ENCODE data around the gene LRRC36.

LRRC36 gene

GRCh38 chr16:67333315-67333714 lies 6.7 kb downstream of the LRRC36 start:
- no peak overlapping the region for H3K4me3 ChIP-seq (replicated peaks; ENCODE audit: insufficient read depth, low read length)
- TF ChIP-seq GABPA (IDR thresholded peaks at IDR 0.05; ENCODE audit: low read depth) (no peak), CTCF (IDR thresholded peaks at IDR 0.05; ENCODE audit: insufficient read depth, low read length) (no peak), POLR2AphosphoS5 (IDR thresholded peaks at IDR 0.05; ENCODE audit: low read depth) (no peak), REST (IDR thresholded peaks at IDR 0.05; ENCODE audit: insufficient replicate concordance, low read depth) (no peak), SPI1 (IDR thresholded peaks at IDR 0.05; ENCODE audit: borderline replicate concordance, low read depth) (no peak)
- no peaks in the 10 kb centered on the region for H3K27me3 ChIP-seq (ENCODE audit: insufficient read depth, poor library complexity, severe bottlenecking)
- no peak for DNase-seq (ENCODE audit: low read depth in 1 of 2, low spot score in 1 of 2)
- no peak overlapping the region for H3K27ac ChIP-seq (replicated peaks)

- TF ChIP-seq GABPA (IDR thresholded peaks at IDR 0.05; ENCODE audit: low read depth) (no peak), CTCF (IDR thresholded peaks at IDR 0.05; ENCODE audit: insufficient read depth, low read length) (no peak), REST (IDR thresholded peaks at IDR 0.05; ENCODE audit: insufficient replicate concordance, low read depth) (no peak), POLR2AphosphoS5 (IDR thresholded peaks at IDR 0.05; ENCODE audit: low read depth) (no peak), SPI1 (IDR thresholded peaks at IDR 0.05; ENCODE audit: borderline replicate concordance, low read depth) (no peak)
- Histone ChIP-seq H3K4me3 (replicated peaks; ENCODE audit: insufficient read depth, low read length) (no peak overlapping the region), H3K27ac (replicated peaks) (no peak overlapping the region), H3K27me3 (ENCODE audit: insufficient read depth, poor library complexity, severe bottlenecking) (no peaks in the 10 kb centered on the region)
- no peak for DNase-seq (ENCODE audit: low read depth in 1 of 2, low spot score in 1 of 2)
These were observed 9.5 kb downstream of the LRRC36 start for GRCh38 chr16:67336116-67336515.

- DNase-seq (ENCODE audit: low read depth in 1 of 2, low spot score in 1 of 2) = no peak
- Histone ChIP-seq H3K4me3 (replicated peaks; ENCODE audit: insufficient read depth, low read length) (no peak overlapping the region), H3K27me3 (ENCODE audit: insufficient read depth, poor library complexity, severe bottlenecking) (no peaks in the 10 kb centered on the region), H3K27ac (replicated peaks) (no peak overlapping the region)
- TF ChIP-seq POLR2AphosphoS5 (IDR thresholded peaks at IDR 0.05; ENCODE audit: low read depth) = no peak
- TF ChIP-seq REST (IDR thresholded peaks at IDR 0.05; ENCODE audit: insufficient replicate concordance, low read depth) = no peak
- TF ChIP-seq SPI1 (IDR thresholded peaks at IDR 0.05; ENCODE audit: borderline replicate concordance, low read depth) = no peak
These were observed 10.0 kb downstream of the LRRC36 start for GRCh38 chr16:67336648-67337047.

- no peak for DNase-seq (ENCODE audit: low read depth in 1 of 2, low spot score in 1 of 2)
- no peak for TF ChIP-seq GABPA (IDR thresholded peaks at IDR 0.05; ENCODE audit: low read depth)
- TF ChIP-seq REST (IDR thresholded peaks at IDR 0.05; ENCODE audit: insufficient replicate concordance, low read depth) = no peak
- TF ChIP-seq CTCF (IDR thresholded peaks at IDR 0.05; ENCODE audit: insufficient read depth, low read length) = no peak
- no peak for TF ChIP-seq POLR2AphosphoS5 (IDR thresholded peaks at IDR 0.05; ENCODE audit: low read depth)
- no peak for TF ChIP-seq SPI1 (IDR thresholded peaks at IDR 0.05; ENCODE audit: borderline replicate concordance, low read depth)
- no peaks in the 10 kb centered on the region for H3K27me3 ChIP-seq (ENCODE audit: insufficient read depth, poor library complexity, severe bottlenecking)
- no peak overlapping the region for H3K27ac ChIP-seq (replicated peaks)
- H3K4me3 ChIP-seq (replicated peaks; ENCODE audit: insufficient read depth, low read length) = no peak overlapping the region
These were observed 12.8 kb downstream of the LRRC36 start for GRCh38 chr16:67339453-67339852.
